Stimulated activated naive CD8-positive, alpha-beta T cell treated with anti-CD3 and anti-CD28 coated beads, Interleukin-15, Interleukin-2, amounts not matched to agents 100 U/mL and 50 U/mL, for 24 hours (primary cell): Measurements from ENCODE around the gene SLC22A5.
"Not testable (repeated sequence)": the region's sequence is repeated elsewhere in the genome, so short reads cannot be mapped to it uniquely, and the experiment has no call there.

Experiments used
- ATAC-seq: fragments of 150-1000 bp; cut with Tn5 transposase; one replicate; pipeline ENCODE4 v1.10.0; 2021
- DNase-seq: peaks from one replicate; pipeline ENCODE4 v3.0.0; 2021

SLC22A5 gene

GRCh38 chr5:132414634-132415378, 45.3 kb downstream of the SLC22A5 start:
- ATAC-seq (no peak), DNase-seq (no peak)

DNA sequence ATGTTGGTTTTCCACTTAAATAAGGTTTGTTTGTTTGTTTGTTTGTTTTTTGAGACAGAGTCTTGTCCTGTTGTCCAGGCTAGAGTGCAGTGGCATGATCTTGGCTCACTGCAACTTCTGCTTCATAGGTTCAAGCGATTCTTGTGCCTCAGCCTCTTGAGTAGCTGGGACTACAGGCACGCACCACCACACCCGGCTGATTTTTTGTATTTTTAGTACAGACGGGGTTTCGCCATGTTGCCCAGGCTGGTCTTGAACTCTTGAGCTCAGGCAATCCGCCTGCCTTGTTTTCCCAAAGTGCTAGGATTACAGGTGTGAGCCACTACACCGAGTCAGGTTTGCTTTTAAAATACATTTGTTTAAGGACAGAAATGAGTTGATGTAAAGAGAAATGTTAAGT, 46.0 kb downstream of the SLC22A5 start:
- ATAC-seq, DNase-seq: not testable (repeated sequence)

GRCh38 chr5:132416306-132417009, 46.9 kb downstream of the SLC22A5 start:
- DNase-seq: no peak
- ATAC-seq: no peak

DNA sequence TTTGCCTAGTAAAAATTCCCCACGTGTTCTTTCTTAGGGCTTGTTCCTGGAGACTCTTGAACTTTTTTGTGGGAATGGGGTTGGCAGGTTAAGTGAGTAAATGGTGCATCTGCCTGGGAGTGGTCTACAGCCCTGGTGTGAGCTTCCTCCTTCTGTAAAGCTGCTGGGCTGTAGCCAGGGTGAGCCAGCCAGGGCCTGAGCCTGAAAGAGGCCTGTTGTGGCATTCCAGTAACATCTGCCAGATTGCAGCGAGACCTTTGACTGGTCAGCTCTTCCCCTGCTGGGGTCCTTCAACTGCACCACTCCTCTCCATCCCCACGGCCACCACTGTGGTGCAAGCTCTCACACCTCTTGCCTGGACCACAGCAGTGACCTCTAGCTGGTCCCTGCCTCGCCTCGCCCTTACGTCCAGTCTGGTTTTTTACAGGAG, 47.5 kb downstream of the SLC22A5 start:
- no peak for DNase-seq
- ATAC-seq: no peak

DNA sequence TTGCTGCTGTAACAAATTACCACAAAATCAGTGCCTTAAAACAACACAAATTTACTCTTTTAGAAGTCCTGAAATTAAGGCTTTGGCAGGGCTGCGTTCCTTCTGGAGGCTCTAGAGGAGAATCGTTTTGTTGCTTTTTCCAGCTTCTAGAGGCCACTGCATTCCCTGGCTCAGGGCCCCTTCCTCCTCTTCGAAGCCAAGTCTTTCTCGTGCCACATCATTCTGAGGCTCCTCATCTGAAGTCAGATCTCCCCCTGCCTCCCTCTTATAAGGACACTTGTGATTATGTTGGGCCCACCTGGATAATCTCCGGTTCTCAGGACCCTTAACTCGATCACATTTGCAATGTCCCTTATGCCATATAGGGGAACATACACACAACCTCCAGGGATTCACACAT, 48.0 kb downstream of the SLC22A5 start:
- no peak for DNase-seq
- no peak for ATAC-seq

DNA sequence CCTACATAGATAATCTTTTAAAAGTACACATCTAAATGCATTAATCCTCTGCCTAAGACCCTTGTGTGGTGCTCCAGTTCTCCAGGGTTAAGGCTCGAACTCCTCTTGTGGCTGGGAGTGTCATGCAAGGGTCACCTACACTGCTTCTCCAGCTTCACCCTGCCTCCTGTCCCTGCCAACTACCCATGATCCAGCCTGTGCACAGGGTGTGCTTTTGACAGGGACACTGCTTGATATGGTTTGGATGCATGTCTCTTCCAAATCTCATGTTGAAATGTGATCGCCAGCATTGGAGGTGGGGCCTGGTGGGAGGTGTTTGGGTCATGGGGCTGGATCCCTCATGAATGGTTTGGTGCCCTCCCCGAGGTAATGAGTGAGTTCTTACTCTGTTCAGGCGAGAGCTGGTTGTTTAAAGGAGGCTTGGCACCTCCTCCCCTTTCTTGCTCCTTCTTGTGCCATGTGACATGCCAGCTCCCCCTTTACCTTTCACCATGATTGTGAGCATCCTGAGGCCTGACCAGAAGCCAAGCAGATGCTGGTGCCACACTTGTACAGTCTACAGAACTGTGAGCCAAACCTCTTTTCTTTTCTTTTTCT, 48.5 kb downstream of the SLC22A5 start:
- ATAC-seq (no peak), DNase-seq (no peak)

DNA sequence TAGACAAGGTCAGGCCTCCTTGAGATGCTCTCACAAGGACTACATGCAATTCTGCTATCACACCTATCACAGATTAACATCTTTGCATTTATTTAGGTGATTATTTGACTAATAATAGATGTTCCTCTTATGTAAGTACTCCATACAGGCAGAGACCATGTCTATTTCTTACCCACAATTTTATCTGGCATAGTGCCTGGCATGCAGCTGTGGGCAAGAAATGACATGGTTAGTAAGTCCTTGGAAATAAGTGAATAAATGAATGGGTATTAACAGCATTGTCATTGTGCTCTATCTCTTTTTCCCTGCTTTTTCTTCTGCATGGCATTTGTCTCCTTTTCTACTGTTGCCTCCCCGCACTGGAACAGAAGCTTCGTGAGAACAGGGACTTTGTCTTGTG, 49.4 kb downstream of the SLC22A5 start:
- no peak for ATAC-seq
- no peak for DNase-seq

- DNase-seq: peak; percentile 74
- ATAC-seq: peak; percentile 67
Observed at GRCh38 chr5:132419502-132420468, 50.3 kb downstream of the SLC22A5 start.

- DNase-seq: no peak
Observed at GRCh38 chr5:132420706-132421272, 51.3 kb downstream of the SLC22A5 start.

DNA sequence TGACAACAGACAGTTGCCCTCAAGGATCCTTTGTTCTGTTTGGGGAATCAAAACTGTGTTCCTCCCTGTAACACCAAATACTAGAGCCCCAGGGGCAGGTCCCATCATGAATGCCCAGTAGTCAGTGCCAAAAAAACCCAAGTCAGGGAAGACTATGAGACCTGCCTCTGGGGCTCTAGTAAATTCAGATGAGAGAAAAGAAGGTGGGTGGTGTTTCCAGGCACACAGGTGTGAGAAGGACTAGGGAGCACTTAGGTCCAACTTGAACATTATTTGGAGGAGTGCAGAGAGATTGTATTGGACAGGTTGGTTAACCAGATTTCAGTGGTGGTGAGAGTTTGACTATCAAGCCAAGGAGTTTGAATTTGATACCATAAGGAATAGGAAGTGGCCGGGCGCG, 52.0 kb downstream of the SLC22A5 start:
- no peak for ATAC-seq
- DNase-seq: no peak

More at GRCh38 chr5:132420706-132421272, 51.3 kb downstream of the SLC22A5 start:
- ATAC-seq: peak; percentile 10

DNA sequence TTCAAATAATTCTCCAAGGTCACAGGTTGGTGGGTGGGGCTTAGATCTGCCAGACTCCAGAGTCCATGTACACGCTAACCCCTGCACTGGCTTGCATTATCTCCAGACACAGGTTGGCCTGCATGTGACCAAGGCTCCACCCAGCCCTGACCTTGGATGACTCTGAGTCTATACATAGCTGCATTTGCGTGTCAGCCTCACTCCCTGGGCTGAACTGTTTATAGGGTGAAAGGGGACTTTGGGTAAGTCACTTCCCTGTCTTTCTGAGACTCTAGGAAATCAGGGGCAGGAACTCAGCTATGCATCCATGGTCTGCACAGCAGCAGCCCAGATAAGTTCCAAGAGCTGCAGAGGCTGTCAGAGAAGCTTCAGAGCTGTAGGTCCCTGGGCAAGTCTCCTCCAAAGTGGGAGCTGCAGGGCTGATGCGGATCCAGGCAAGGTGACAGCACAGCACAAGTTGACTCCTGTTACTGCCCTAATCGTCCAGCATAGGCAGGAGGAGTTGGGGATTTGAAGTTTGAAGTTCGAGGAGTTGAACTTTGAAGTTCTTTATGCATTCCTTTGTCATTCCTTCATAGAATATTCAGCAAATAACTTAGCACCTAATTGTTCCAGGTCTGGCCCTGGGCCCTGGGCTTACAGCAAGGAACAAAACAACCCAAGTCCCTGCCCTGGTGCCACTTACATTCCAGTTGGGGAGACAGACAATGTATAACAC, 53.4 kb downstream of the SLC22A5 start:
- ATAC-seq (no peak), DNase-seq (no peak)

DNA sequence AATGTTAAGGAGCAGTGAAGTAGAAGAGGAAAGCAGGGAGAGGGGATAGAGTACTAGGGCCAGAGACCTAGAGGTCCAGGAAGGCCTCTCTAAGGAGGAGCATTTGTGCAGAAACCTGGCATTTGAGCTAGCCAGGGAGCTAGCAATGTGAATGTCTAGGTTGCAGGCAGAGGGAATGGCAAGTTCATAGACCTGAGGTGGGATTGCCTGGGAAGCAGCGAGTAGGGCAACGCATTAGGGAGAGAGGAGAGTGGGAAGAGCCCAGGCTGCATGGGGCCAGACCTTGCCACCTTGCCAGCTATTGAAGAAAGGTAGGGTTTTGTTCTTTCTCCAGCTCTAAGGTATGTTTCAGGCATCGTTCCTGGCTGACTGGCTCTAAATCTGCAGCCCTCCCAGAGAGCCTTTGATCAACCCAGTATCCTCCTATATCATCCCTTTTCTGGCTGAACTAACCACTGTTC, 54.0 kb downstream of the SLC22A5 start:
- ATAC-seq: no peak
- no peak for DNase-seq

DNA sequence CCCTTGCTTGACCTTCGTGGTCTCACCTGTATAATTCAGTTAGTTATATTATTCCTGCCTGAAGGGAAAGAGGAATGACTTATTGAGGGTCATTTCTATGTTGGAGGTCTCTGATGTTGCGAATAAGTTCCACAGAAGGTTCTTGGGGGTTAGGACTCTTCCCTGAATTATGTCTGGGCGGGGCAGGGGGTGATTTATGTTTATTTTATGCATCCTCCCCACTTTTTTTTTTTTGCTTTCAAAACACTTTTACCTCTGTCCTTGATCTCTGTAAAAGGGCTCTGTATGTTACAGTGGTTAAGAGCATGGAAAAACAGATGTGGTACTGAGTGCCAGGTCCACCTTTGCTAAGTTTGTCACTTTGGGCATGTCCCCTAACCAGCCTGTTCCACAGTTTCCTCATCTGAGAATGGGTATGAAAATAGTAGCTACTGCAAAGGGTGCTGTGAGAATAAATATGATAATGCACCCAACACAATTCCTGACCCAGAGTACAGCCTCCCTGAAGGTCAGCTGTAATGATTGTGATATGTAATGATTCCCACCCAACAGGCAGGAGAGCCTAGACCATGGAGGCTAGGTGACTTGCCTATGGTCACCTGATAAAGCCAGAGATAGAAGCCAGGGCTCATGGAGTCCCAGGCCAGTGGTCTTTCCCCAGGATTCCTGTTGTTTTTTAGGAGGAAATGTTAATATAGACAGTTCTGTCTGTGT, 54.8 kb downstream of the SLC22A5 start:
- DNase-seq: no peak
- ATAC-seq: no peak

DNA sequence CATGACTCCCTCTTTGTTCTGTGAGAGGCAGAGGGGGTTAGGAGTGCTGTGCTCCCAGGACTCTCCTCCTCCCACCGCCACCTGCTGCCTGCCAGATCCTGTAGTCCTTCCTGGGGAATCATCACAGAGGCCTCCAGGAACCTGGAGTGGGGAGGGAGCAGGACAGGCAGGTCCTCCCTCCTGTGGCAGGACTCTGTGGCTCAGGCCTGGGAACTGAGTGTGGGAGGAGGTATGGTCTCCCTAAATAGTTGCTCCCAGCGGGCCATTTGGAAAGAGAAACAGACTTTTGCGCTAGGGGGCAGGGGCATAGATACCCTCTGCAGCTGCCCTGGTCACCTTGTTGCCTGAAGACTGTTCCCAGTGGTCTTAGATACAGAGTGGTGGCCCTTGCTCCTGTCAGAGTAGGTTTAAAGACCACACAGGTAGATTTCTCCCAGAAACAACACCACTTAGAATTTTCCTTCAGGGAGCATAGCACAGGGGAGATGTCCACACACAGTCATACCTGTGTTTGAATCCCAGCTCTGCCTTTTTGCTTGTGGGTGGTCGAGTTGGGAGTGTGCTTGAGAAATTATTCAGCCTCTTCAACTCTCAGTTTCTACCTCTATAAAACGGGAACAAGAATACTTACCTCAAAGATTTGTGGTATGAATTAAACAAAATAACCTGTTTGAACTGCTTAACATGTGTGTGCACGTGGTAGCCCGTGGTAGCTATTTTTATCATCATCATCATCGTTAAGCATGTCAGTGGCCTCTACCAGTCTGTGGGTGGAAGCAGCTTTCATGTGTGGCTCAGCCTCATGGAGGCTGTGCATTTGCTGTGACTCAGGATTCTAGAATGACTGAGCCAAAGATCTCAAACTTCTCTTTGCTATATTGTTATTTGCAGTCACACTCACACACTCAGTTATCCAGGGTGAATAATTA, 55.8 kb downstream of the SLC22A5 start:
- peak; percentile 82 for ATAC-seq

DNA sequence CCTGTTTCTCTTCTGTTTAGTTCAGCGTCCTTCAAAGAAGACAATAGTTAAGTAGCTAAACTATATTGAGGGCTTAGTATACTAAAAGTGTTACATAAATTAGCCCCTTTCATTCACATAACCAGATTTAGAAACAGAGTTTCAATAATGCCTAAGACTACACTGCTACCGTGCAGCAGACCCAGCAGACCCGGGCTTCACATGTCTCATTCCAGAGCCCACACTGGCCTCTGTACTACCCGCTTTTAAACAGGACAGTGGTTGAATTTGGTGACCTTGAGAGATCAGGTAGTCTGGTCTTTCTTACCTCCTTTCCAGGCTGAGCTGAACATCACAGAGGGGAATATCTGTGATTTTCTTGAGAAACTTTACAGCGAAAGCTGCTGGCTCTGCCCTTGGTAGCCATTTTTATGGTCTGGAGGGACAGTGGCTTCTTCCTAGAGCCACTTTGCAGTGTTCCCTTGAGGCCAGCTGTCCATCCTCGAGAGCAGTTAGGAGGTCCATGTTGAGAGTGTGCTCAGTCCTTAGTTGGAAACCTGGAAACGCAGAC, 56.5 kb downstream of the SLC22A5 start:
- no peak for ATAC-seq

More for the DNA sequence above, 55.8 kb downstream of the SLC22A5 start:
- peak; percentile 69 for DNase-seq

DNA sequence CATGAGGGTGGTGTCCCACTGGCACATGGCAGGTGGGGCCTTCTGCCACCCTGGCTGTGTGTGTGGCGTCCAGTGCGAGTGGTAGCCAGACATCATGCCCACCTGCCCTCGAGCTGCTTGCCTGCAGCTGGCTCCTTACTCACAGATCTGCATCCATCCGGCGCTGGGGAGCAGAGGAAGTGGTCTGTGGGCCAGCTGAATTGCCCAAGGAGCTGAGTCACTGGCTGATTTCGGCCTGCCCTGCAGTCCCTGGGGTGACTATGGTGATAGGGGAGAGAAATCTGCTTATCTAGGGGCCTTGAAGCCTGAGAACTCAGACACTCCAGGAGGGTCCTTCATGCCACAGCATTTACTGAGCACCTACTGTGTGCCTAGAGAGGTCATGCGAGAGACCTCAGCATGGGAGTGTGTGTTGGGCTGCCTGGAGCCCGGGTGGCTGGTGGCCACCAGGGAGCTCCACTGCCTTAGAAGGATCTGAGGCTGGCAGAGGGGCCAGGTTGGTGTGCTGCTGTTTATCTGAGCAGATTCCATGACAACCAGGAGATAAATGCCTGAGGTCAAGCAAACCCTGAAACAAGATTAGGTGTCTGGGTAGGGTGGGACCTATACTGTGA, 57.1 kb downstream of the SLC22A5 start:
- DNase-seq (peak; percentile 79), ATAC-seq (peak; percentile 68)

More for the DNA sequence above, 56.5 kb downstream of the SLC22A5 start:
- DNase-seq: no peak

DNA sequence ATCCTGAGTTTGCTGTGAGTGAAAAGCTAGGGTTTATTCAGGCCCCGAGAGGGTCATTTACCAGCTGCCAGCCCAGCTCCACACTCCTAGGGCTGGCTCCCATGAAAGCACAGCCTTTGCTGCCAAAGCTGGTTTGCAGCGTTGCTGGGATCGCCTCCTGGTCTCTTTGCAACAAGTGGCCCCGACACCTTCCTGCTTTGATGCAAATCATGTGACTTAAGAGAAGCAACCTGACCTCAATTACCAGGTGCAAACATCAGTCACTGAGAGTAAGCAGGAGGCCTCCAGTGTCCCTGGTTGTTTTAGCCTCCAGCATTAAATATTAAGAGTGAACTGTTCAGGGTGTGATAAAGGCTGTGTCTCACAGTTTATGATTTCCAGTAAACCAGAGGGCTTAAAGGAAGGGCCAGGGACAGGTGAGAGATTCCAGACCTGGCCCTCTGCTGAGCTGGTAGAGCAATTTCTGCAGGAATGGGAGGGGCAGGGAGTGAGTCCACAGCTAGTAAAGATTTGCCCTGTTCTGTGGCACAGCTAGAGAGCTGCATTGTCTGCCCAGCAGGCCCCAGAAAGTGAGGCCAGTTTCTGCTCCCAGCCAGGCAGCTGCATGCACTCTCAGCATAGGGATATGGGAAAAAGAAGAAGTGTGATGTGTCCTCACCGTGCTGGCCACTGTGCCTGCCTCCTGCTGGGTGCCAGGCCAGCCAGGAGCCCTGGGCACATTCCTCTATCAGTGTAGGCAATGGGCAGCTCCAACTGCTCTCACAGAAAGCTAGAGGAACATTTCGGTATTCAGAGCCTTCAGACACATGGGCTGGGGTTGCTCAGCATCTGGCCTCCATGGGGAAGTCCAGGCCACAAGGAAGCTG, 58.0 kb downstream of the SLC22A5 start:
- peak; percentile 23 for ATAC-seq
- DNase-seq: peak; percentile 50
